Measurements from ENCODE around the gene DCUN1D3. TPM values are rescaled to one million over a fixed set of nuclear protein-coding genes. Genes with fewer than 3 reads are reported as not detected.

DCUN1D3 gene
- total RNA-seq, 1 experiment from 2014 or later: 10.5 TPM

DNA sequence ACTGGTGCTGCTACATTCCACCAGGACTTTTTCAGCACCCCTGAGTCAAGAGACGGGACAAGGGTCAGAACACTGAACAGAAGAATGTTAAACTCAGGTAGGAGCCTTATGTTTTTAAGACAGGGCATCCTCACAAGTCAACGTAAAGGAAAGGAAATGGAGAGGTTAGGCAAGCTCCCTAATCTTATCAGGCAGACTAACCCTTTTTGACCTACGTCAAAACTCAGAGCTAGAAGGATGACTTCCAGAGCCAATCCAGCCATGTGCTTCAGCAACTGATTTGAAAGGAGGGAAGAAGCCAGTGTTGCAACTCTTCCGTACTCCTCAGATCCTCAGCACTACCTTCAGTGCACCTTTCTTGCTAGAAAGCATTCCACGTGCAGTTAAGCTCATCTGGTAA, 47.0 kb downstream of the DCUN1D3 start:
- Histone ChIP-seq H3K79me2 (ENCODE audit: low read length) (no peaks in the 10 kb centered on the region), H3K4me1 (ENCODE audit: insufficient read depth, low read length) (peaks cover 36% of the 10 kb centered on the region), H3K9ac (ENCODE audit: low read length) (no peak overlapping the region), H2AFZ (ENCODE audit: low read length) (no peak overlapping the region), H3K9me3 (ENCODE audit: low read length) (no peaks in the 10 kb centered on the region), H3K27ac (ENCODE audit: low read length) (no peak overlapping the region), H3K4me2 (ENCODE audit: low read length) (no peak overlapping the region), H4K20me1 (ENCODE audit: low read length) (no peaks in the 10 kb centered on the region), H3K4me3 (ENCODE audit: low read length) (no peak overlapping the region), H3K27me3 (ENCODE audit: low read length) (no peaks in the 10 kb centered on the region), H3F3A (ENCODE audit: low read length, unreplicated experiment) (no peaks in the 10 kb centered on the region), H3K36me3 (ENCODE audit: low read depth, low read length) (peaks cover 12% of the 10 kb centered on the region; the same call in 1 of the 2 replicates), H3K9me2 (replicated peaks; ENCODE audit: low read length) (no peaks in the 10 kb centered on the region)
- TF ChIP-seq, protein P1, sequence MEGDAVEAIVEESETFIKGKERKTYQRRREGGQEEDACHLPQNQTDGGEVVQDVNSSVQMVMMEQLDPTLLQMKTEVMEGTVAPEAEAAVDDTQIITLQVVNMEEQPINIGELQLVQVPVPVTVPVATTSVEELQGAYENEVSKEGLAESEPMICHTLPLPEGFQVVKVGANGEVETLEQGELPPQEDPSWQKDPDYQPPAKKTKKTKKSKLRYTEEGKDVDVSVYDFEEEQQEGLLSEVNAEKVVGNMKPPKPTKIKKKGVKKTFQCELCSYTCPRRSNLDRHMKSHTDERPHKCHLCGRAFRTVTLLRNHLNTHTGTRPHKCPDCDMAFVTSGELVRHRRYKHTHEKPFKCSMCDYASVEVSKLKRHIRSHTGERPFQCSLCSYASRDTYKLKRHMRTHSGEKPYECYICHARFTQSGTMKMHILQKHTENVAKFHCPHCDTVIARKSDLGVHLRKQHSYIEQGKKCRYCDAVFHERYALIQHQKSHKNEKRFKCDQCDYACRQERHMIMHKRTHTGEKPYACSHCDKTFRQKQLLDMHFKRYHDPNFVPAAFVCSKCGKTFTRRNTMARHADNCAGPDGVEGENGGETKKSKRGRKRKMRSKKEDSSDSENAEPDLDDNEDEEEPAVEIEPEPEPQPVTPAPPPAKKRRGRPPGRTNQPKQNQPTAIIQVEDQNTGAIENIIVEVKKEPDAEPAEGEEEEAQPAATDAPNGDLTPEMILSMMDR (conservative IDR thresholded peaks at IDR 0.05; ENCODE audit: low read depth, low read length): no peak
- TF ChIP-seq EZH2phosphoT487 (IDR thresholded peaks at IDR 0.05; ENCODE audit: borderline replicate concordance, low read length): no peak
- TF ChIP-seq EZH2 (IDR thresholded peaks at IDR 0.05; ENCODE audit: low read length, unreplicated experiment): no peak
- no TSS peak for BruUV-seq (replicated peaks)
- DNase-seq (no peak), ATAC-seq (no peak)
- intact Hi-C loops (cut with micrococcal nuclease): loop anchor here (5.0 kb wide), 1 partner anchor 249 kb away; no protein-coding TSS in a partner anchor
- POLR2A ChIA-PET (ENCODE audit: unreplicated experiment): no interaction called here
- CTCF ChIA-PET: no interaction called here

DNA sequence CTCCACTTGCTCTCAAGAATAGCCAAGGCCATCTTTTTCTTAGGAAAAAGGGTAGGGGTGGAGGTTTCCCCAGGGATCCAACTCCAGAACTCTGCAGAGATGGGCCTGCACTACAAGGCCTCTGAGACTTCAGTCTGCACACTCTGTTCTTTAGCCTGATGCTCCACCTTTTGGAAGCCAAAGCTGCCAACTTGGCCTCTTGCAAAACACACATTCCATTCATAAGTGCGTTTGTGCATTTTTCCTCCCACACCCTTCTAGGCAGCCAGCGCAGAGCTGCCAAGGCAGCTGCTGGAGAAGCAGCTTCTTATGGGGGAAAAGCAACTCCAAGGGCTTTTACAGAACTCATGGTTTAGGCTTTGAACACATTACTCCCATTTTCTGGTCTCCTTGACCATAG, 48.6 kb downstream of the DCUN1D3 start:
- Histone ChIP-seq H3K4me1 (ENCODE audit: insufficient read depth, low read length) (peaks cover 36% of the 10 kb centered on the region), H3K79me2 (ENCODE audit: low read length) (no peaks in the 10 kb centered on the region), H3K27ac (ENCODE audit: low read length) (no peak overlapping the region), H4K20me1 (ENCODE audit: low read length) (no peaks in the 10 kb centered on the region), H3F3A (ENCODE audit: low read length, unreplicated experiment) (no peaks in the 10 kb centered on the region), H3K9me3 (ENCODE audit: low read length) (no peaks in the 10 kb centered on the region), H2AFZ (ENCODE audit: low read length) (no peak overlapping the region), H3K36me3 (ENCODE audit: low read depth, low read length) (peaks cover 12% of the 10 kb centered on the region; the same call in 1 of the 2 replicates), H3K4me3 (ENCODE audit: low read length) (no peak overlapping the region), H3K27me3 (ENCODE audit: low read length) (no peaks in the 10 kb centered on the region), H3K9me2 (replicated peaks; ENCODE audit: low read length) (no peaks in the 10 kb centered on the region), H3K4me2 (ENCODE audit: low read length) (peak overlapping the region; percentile 33; the same call in 1 of the 2 replicates), H3K9ac (ENCODE audit: low read length) (no peak overlapping the region)
- peak; percentile 81 for DNase-seq
- POLR2A ChIA-PET (ENCODE audit: unreplicated experiment): interaction anchor here (0.6 to 0.7 kb wide), 2 partner anchors 48 to 449 kb away, joined by 3 to 6 read pairs; partner anchors contain the start of gene DCUN1D3
- CTCF ChIA-PET: interaction anchor here (0.5 to 1.1 kb wide), 4 partner anchors 41 to 449 kb away, joined by 3 to 5 read pairs (median 4); no protein-coding TSS in a partner anchor
- TF ChIP-seq, protein P1 (conservative IDR thresholded peaks at IDR 0.05; ENCODE audit: low read depth, low read length): no peak
- no peak for TF ChIP-seq EZH2phosphoT487 (IDR thresholded peaks at IDR 0.05; ENCODE audit: borderline replicate concordance, low read length)
- TF ChIP-seq EZH2 (IDR thresholded peaks at IDR 0.05; ENCODE audit: low read length, unreplicated experiment): no peak
- no TSS peak for BruUV-seq (replicated peaks)
- peak; percentile 85 for ATAC-seq
- intact Hi-C loops (cut with micrococcal nuclease): loop anchor here (1.0 to 5.0 kb wide), 6 partner anchors 48 to 449 kb away; no protein-coding TSS in a partner anchor

DNA sequence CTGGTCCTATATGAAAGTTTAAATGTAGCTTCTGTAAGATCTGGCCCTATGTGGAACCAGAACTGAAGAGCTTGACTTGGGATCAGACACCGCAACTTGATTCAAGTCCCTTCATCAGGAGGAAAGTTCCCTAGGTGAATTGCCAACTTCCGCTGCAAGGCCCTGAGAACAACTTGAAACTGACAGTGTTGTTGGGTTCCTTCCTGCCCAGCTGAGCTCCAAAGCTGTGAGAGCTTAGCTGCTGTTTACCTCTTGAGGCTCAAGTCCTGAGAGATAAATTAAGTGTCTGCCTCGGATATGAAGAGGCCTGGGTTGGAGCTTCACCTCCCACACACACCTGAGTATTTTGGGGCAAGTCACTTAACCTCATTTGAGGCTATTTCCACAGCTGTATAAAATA, 49.2 kb downstream of the DCUN1D3 start:
- no peaks in the 10 kb centered on the region for H3K9me2 ChIP-seq (replicated peaks; ENCODE audit: low read length)
- H4K20me1 ChIP-seq (ENCODE audit: low read length): no peaks in the 10 kb centered on the region
- POLR2A ChIA-PET (ENCODE audit: unreplicated experiment): no interaction called here
- DNase-seq (no peak), ATAC-seq (no peak)
- no TSS peak for BruUV-seq (replicated peaks)
- intact Hi-C loops (cut with micrococcal nuclease): loop anchor here (1.0 to 5.0 kb wide), 9 partner anchors 48 to 450 kb away; no protein-coding TSS in a partner anchor
- H3K4me3 ChIP-seq (ENCODE audit: low read length): no peak overlapping the region
- peaks cover 36% of the 10 kb centered on the region for H3K4me1 ChIP-seq (ENCODE audit: insufficient read depth, low read length)
- CTCF ChIA-PET: interaction anchor here (1.4 kb wide), 1 partner anchor 94 kb away, joined by 6 read pairs; no protein-coding TSS in a partner anchor
- no peaks in the 10 kb centered on the region for H3F3A ChIP-seq (ENCODE audit: low read length, unreplicated experiment)
- H3K9me3 ChIP-seq (ENCODE audit: low read length): no peaks in the 10 kb centered on the region
- TF ChIP-seq, protein P1 (conservative IDR thresholded peaks at IDR 0.05; ENCODE audit: low read depth, low read length): no peak
- TF ChIP-seq EZH2 (IDR thresholded peaks at IDR 0.05; ENCODE audit: low read length, unreplicated experiment) (no peak), EZH2phosphoT487 (IDR thresholded peaks at IDR 0.05; ENCODE audit: borderline replicate concordance, low read length) (no peak)
- H3K9ac ChIP-seq (ENCODE audit: low read length): no peak overlapping the region
- H2AFZ ChIP-seq (ENCODE audit: low read length): no peak overlapping the region
- H3K27ac ChIP-seq (ENCODE audit: low read length): no peak overlapping the region
- H3K79me2 ChIP-seq (ENCODE audit: low read length): no peaks in the 10 kb centered on the region
- no peaks in the 10 kb centered on the region for H3K27me3 ChIP-seq (ENCODE audit: low read length)
- H3K36me3 ChIP-seq (ENCODE audit: low read depth, low read length): peaks cover 12% of the 10 kb centered on the region; the same call in 1 of the 2 replicates
- no peak overlapping the region for H3K4me2 ChIP-seq (ENCODE audit: low read length)

Data from PC-3 (cell line).